PC-9 (cell line): ENCODE measurements around the gene C1orf56. TPM values are rescaled to one million over a fixed set of nuclear protein-coding genes. Genes with fewer than 3 reads are reported as not detected.
"Not testable (repeated sequence)": the region's sequence is repeated elsewhere in the genome, so short reads cannot be mapped to it uniquely, and the experiment has no call there.

Experiments used
- BruUV-seq: library from RNA; stranded (reverse); fragments of 400-500 nt; replicated peaks from 2 replicates; lab custom pipeline; 2021; lab: Mats Ljungman, UMichigan
- CTCF ChIA-PET: fragments of 300-600 bp; sonication (Branson Sonifier 250); formaldehyde crosslinking; loops from one replicate; lab custom pipeline; 2022; ENCODE audit warnings: antibody characterized with exemption; lab: Charles Lee
- POLR2A ChIA-PET: fragments of 300-600 bp; sonication (Branson Sonifier 250); formaldehyde crosslinking; loops from one replicate; lab custom pipeline; 2022; ENCODE audit warnings: antibody characterized with exemption; ENCODE audit not compliant: unreplicated experiment; lab: Charles Lee
- DNase-seq, 2 experiments: peaks; one replicate each; pipeline versions ENCODE4 v3.0.0 to v3.0.0-alpha.2; 2015 to 2022; ENCODE audit warnings: mixed read lengths in 1 of 2
- H2AFZ ChIP-seq: fragments of 200-600 bp; sonication (generic); 2 replicates; pipeline ENCODE4 v1.8.1; 2017; ENCODE audit warnings: antibody characterized with exemption
- H3F3A ChIP-seq: fragments of 200-600 bp; sonication (generic); 2 replicates; pipeline ENCODE4 v1.8.1; 2017; ENCODE audit warnings: antibody characterized with exemption, mild to moderate bottlenecking, low read depth; ENCODE audit not compliant: insufficient read depth
- H3K27ac ChIP-seq: fragments of 200-600 bp; sonication (generic); 2 replicates; pipeline ENCODE4 v1.6.1; 2016; ENCODE audit warnings: mixed run types
- H3K27me3 ChIP-seq: fragments of 200-600 bp; sonication (generic); 2 replicates; pipeline ENCODE4 v1.6.1; 2016; ENCODE audit warnings: low read depth, mixed run types; ENCODE audit not compliant: insufficient read depth
- H3K36me3 ChIP-seq: fragments of 200-600 bp; sonication (generic); 2 replicates; pipeline ENCODE4 v1.6.1; 2016; ENCODE audit warnings: low read depth, mixed run types
- H3K4me1 ChIP-seq: fragments of 200-600 bp; sonication (generic); replicated peaks from 2 replicates; pipeline ENCODE4 v1.6.1; 2016; ENCODE audit warnings: mixed run types; ENCODE audit not compliant: insufficient read depth
- H3K4me2 ChIP-seq: fragments of 200-600 bp; sonication (generic); 2 replicates; pipeline ENCODE4 v1.6.1; 2017; ENCODE audit warnings: mixed run types
- H3K4me3 ChIP-seq: fragments of 200-600 bp; sonication (generic); 2 replicates; pipeline ENCODE4 v1.6.1; 2016; ENCODE audit warnings: mixed run types
- H3K79me2 ChIP-seq: fragments of 200-600 bp; sonication (generic); 2 replicates; pipeline ENCODE4 v1.6.1; 2017; ENCODE audit warnings: low read depth, mixed run types
- H3K9me2 ChIP-seq: fragments of 200-600 bp; sonication (generic); 2 replicates; pipeline ENCODE4 v1.8.1; 2017; ENCODE audit warnings: mild to moderate bottlenecking; ENCODE audit not compliant: insufficient read depth
- H3K9me3 ChIP-seq: fragments of 200-600 bp; sonication (generic); 2 replicates; pipeline ENCODE4 v1.8.1; 2016; ENCODE audit warnings: low read depth; ENCODE audit not compliant: insufficient read depth
- H4K20me1 ChIP-seq: fragments of 200-600 bp; sonication (generic); 2 replicates; pipeline ENCODE4 v1.8.1; 2017; ENCODE audit not compliant: insufficient read depth
- EZH2 ChIP-seq: fragments of 200-600 bp; sonication (generic); IDR thresholded peaks from 2 replicates; pipeline ENCODE4 v1.8.0; 2017; ENCODE audit warnings: antibody characterized with exemption, low read depth
- intact Hi-C: fragments of 100-400 bp; cut with micrococcal nuclease; formaldehyde crosslinking; loops from one replicate; pipeline ENCODE4 v1.10.0; 2022; ENCODE audit not compliant: unreplicated experiment
- total RNA-seq: library from RNA; stranded (reverse); gene quantifications from 2 replicates; pipeline ENCODE4 v1.2.3, GENCODE V29; 2021
- TF ChIP-seq, protein P1 (sequence below): fragments of 200-600 bp; sonication (generic); conservative IDR thresholded peaks from 2 replicates; pipeline ENCODE4 v1.6.1; 2017; ENCODE audit warnings: mixed run types, antibody characterized with exemption, mild to moderate bottlenecking, moderate library complexity

The C1orf56 gene
- total RNA-seq, 1 experiment from 2014 or later: 1.8 TPM

DNA sequence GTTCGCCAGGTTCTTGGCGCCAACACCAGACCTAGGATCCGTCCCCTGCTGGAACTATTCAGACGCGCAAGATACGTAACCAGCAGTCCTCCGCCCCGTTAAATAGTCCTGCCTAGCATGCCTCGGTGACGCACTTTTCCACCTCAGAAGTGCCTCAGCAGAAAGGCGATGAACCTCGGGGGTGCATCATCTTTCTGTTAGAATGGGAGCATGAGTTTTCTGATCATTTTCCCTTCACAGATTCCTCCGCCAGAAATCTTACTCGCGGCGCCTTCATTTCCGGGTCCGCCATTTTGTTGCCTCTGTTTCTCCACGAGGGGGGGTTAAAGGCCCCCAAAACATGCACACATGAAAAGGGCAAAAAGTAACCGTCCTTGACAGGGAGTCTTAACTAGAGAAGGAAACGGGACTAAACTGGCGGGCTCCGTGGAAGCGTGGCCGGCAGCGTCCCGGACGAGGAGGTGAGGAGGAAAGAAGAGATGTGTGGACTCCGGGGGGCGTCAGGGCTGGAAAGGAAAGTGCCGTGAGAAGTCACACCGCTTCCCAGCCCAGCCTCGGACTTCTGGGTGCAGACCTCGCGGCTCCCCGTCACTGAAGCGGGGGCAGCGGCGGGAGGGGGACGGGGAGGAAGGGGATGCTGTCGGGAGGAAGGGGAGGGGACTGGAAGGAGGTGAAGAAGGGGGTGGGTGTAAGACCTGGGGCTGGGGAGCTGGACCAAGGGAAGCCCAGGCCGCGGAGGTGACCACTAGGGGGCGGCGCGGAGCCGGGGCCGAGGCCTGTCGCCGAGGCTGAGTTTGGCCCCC lies 23.1 kb downstream of the C1orf56 start, which contains the start of gene GABPB2:
TSS of gene GABPB2 (plus strand) at position 288 of the 803 bp plus-strand sequence. CDS start 17,429 bp downstream, outside the sequence.
- ChIA-PET POLR2A (interaction anchor here (0.5 to 0.7 kb wide), 4 partner anchors 28 to 1040 kb away, joined by 4 to 20 read pairs (median 8); partner anchors contain the start of gene GOLPH3L), CTCF (interaction anchor here (0.6 to 1.0 kb wide), 5 partner anchors 9 to 505 kb away, joined by 3 to 6 read pairs (median 3); no protein-coding TSS in a partner anchor)
- Histone ChIP-seq H3K9me3 (no peaks in the 10 kb centered on the region), H2AFZ (peak within 1 kb of the TSS; percentile 97), H3K9me2 (no peaks in the 10 kb centered on the region), H3K27me3 (no peaks in the 10 kb centered on the region), H3F3A (peaks cover 27% of the 10 kb centered on the region), H3K79me2 (peaks cover 14% of the 10 kb centered on the region), H3K4me1 (peaks cover 17% of the 10 kb centered on the region), H3K4me3 (peak within 1 kb of the TSS; percentile 84), H3K36me3 (no peaks in the 10 kb centered on the region), H4K20me1 (no peaks in the 10 kb centered on the region), H3K27ac (peak within 1 kb of the TSS; percentile 89), H3K4me2 (peak within 1 kb of the TSS; percentile 94)
- BruUV-seq: TSS peak; percentile 81
- TF ChIP-seq, protein P1, sequence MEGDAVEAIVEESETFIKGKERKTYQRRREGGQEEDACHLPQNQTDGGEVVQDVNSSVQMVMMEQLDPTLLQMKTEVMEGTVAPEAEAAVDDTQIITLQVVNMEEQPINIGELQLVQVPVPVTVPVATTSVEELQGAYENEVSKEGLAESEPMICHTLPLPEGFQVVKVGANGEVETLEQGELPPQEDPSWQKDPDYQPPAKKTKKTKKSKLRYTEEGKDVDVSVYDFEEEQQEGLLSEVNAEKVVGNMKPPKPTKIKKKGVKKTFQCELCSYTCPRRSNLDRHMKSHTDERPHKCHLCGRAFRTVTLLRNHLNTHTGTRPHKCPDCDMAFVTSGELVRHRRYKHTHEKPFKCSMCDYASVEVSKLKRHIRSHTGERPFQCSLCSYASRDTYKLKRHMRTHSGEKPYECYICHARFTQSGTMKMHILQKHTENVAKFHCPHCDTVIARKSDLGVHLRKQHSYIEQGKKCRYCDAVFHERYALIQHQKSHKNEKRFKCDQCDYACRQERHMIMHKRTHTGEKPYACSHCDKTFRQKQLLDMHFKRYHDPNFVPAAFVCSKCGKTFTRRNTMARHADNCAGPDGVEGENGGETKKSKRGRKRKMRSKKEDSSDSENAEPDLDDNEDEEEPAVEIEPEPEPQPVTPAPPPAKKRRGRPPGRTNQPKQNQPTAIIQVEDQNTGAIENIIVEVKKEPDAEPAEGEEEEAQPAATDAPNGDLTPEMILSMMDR: peak; percentile 87
- no peak for TF ChIP-seq EZH2
- intact Hi-C loops: loop anchor here (1.0 to 2.0 kb wide), 2 partner anchors 9 to 86 kb away; partner anchors contain the start of gene TNFAIP8L2
- DNase-seq: peak; percentile 78 to 85

GRCh38 chr1:151072224-151072623 lies 24.7 kb downstream of the C1orf56 start:
- no peak for DNase-seq
- Histone ChIP-seq H3K36me3 (no peaks in the 10 kb centered on the region), H4K20me1 (no peaks in the 10 kb centered on the region), H3K9me3 (no peaks in the 10 kb centered on the region), H3K27ac (no peak overlapping the region), H3K4me3 (no peak overlapping the region), H3K9me2 (no peaks in the 10 kb centered on the region), H3K27me3 (no peaks in the 10 kb centered on the region), H3K4me1 (peaks cover 17% of the 10 kb centered on the region), H3K4me2 (peak overlapping the region; percentile 94; the same call in 1 of the 2 replicates), H3K79me2 (peaks cover 14% of the 10 kb centered on the region), H2AFZ (no peak overlapping the region), H3F3A (peaks cover 27% of the 10 kb centered on the region)
- TF ChIP-seq EZH2: no peak
- TF ChIP-seq, protein P1: no peak
- CTCF ChIA-PET: interaction anchor here (0.6 to 0.7 kb wide), 2 partner anchors 16 to 174 kb away, joined by 3 to 5 read pairs; no protein-coding TSS in a partner anchor
- POLR2A ChIA-PET: interaction anchor here (0.5 to 0.6 kb wide), 3 partner anchors 67 to 273 kb away, joined by 4 to 24 read pairs (median 10); no protein-coding TSS in a partner anchor
- no TSS peak for BruUV-seq
- intact Hi-C loops: no loop called here

- no peak overlapping the region for H2AFZ ChIP-seq
- CTCF ChIA-PET: interaction anchor here (0.5 kb wide), 1 partner anchor 12 kb away, joined by 6 read pairs; no protein-coding TSS in a partner anchor
Measured at GRCh38 chr1:151085953-151086559, 38.5 kb downstream of the C1orf56 start.

GRCh38 chr1:151097426-151097825 lies 49.9 kb downstream of the C1orf56 start:
- POLR2A ChIA-PET, H2AFZ ChIP-seq, DNase-seq, BruUV-seq, H3K9me3 ChIP-seq, H3K27ac ChIP-seq, H3K36me3 ChIP-seq, H3K79me2 ChIP-seq, intact Hi-C loops, H3K4me2 ChIP-seq, H3F3A ChIP-seq, H3K27me3 ChIP-seq, H3K4me1 ChIP-seq, H4K20me1 ChIP-seq, H3K4me3 ChIP-seq, H3K9me2 ChIP-seq: not testable (repeated sequence)
- CTCF ChIA-PET: interaction anchor here (0.6 kb wide), 1 partner anchor 26 kb away, joined by 3 read pairs; no protein-coding TSS in a partner anchor

More at GRCh38 chr1:151085953-151086559, 38.5 kb downstream of the C1orf56 start:
- no TSS peak for BruUV-seq
- intact Hi-C loops: no loop called here
- H3K4me2 ChIP-seq: no peak overlapping the region
- no peaks in the 10 kb centered on the region for H3K9me2 ChIP-seq
- no peaks in the 10 kb centered on the region for H3K4me1 ChIP-seq
- H3K27me3 ChIP-seq: no peaks in the 10 kb centered on the region
- H3K9me3 ChIP-seq: no peaks in the 10 kb centered on the region
- peak overlapping the region; percentile 37; the same call in 1 of the 2 replicates for H3K27ac ChIP-seq
- no peaks in the 10 kb centered on the region for H3K79me2 ChIP-seq
- POLR2A ChIA-PET: no interaction called here
- no peaks in the 10 kb centered on the region for H3F3A ChIP-seq
- TF ChIP-seq EZH2: no peak
- TF ChIP-seq, protein P1: no peak
- DNase-seq: no peak
- H3K36me3 ChIP-seq: no peaks in the 10 kb centered on the region
- H3K4me3 ChIP-seq: no peak overlapping the region
- no peaks in the 10 kb centered on the region for H4K20me1 ChIP-seq
